ENCODE results near the gene CASP10. TPM values are rescaled to one million over a fixed set of nuclear protein-coding genes. Genes with fewer than 3 reads are reported as not detected.
"Not testable (repeated sequence)": the region's sequence is repeated elsewhere in the genome, so short reads cannot be mapped to it uniquely, and the experiment has no call there.

Gene CASP10
- polyA plus RNA-seq, 3 donors from 2014 or later = 13.5 to 37.4 (median 19.8) TPM

- DNase-seq = no peak
- H3K36me3 Mint-ChIP-seq = peaks cover 13 to 15% (median 15%) of the 10 kb centered on the region in 3 donors
- peak overlapping the region; percentile 93 to 99 (median 98) for H3K27ac Mint-ChIP-seq
- H3K4me3 Mint-ChIP-seq = peak overlapping the region; percentile 91 to 98 (median 93)
- H3K9me3 Mint-ChIP-seq = no peaks in the 10 kb centered on the region
- H3K27me3 Mint-ChIP-seq (ENCODE audit: low read depth in 3 of 3) = peaks cover 2 to 6% (median 4%) of the 10 kb centered on the region in 3 donors
- H3K4me1 Mint-ChIP-seq = peaks cover 71 to 89% of the 10 kb centered on the region in 2 donors
Measured at GRCh38 chr2:201234663-201235135, 51.8 kb downstream of the CASP10 start.

GRCh38 chr2:201235860-201236811 lies 53.2 kb downstream of the CASP10 start:
- Mint-ChIP-seq H3K4me3 (peak overlapping the region; percentile 74 to 98 (median 78)), H3K27ac (peak overlapping the region; percentile 86 to 94 (median 89)), H3K27me3 (ENCODE audit: low read depth in 3 of 3) (peaks cover 2 to 6% (median 4%) of the 10 kb centered on the region in 3 donors), H3K4me1 (peaks cover 69 to 82% of the 10 kb centered on the region in 2 donors), H3K9me3 (no peaks in the 10 kb centered on the region), H3K36me3 (peaks cover 24 to 30% (median 26%) of the 10 kb centered on the region in 3 donors)
- peak; percentile 69 to 75 (median 70) for DNase-seq

GRCh38 chr2:201237486-201238123 lies 54.7 kb downstream of the CASP10 start:
- H3K27me3 Mint-ChIP-seq (ENCODE audit: low read depth in 3 of 3) = peaks cover 2 to 4% (median 2%) of the 10 kb centered on the region in 3 donors
- H3K36me3 Mint-ChIP-seq = peaks cover 33 to 39% (median 33%) of the 10 kb centered on the region in 3 donors
- no peak for DNase-seq
- H3K4me1 Mint-ChIP-seq = peaks cover 57 to 67% of the 10 kb centered on the region in 2 donors
- no peaks in the 10 kb centered on the region for H3K9me3 Mint-ChIP-seq
- H3K27ac Mint-ChIP-seq = peak overlapping the region in 5 of 6 donors; percentile 20 to 79 (median 68)
- peak overlapping the region in 1 of 5 donors; percentile 5 for H3K4me3 Mint-ChIP-seq

GRCh38 chr2:201239167-201239935 lies 56.4 kb downstream of the CASP10 start:
- DNase-seq; H3K27me3 Mint-ChIP-seq (ENCODE audit: low read depth in 3 of 3); H3K9me3 Mint-ChIP-seq: not testable (repeated sequence)
- Mint-ChIP-seq H3K27ac (peak overlapping the region; percentile 65 to 89 (median 70)), H3K4me3 (peak overlapping the region in 1 of 5 donors; percentile 56), H3K36me3 (peaks cover 33 to 39% (median 33%) of the 10 kb centered on the region in 3 donors), H3K4me1 (peaks cover 40 to 49% of the 10 kb centered on the region in 2 donors)

GRCh38 chr2:201242571-201243277 lies 59.8 kb downstream of the CASP10 start:
- Mint-ChIP-seq H3K27ac (peak overlapping the region in 3 of 6 donors; percentile 21 to 58 (median 42)), H3K27me3 (ENCODE audit: low read depth in 3 of 3) (peaks cover 0 to 2% (median 1%) of the 10 kb centered on the region in 3 donors), H3K4me1 (peaks cover 10 to 16% of the 10 kb centered on the region in 2 donors), H3K9me3 (no peaks in the 10 kb centered on the region), H3K4me3 (no peak overlapping the region), H3K36me3 (peaks cover 28 to 34% (median 28%) of the 10 kb centered on the region in 3 donors)
- DNase-seq = no peak

GRCh38 chr2:201244829-201245228 lies 61.9 kb downstream of the CASP10 start:
- Mint-ChIP-seq H3K27me3 (ENCODE audit: low read depth in 3 of 3) (peaks cover 0 to 1% (median 0%) of the 10 kb centered on the region in 3 donors), H3K9me3 (no peaks in the 10 kb centered on the region), H3K36me3 (peaks cover 19 to 25% (median 19%) of the 10 kb centered on the region in 3 donors), H3K27ac (peak overlapping the region in 5 of 6 donors; percentile 13 to 55 (median 26)), H3K4me1 (peaks cover 4 to 21% of the 10 kb centered on the region in 2 donors), H3K4me3 (no peak overlapping the region)
- no peak for DNase-seq

GRCh38 chr2:201246280-201246679 lies 63.3 kb downstream of the CASP10 start:
- DNase-seq = no peak
- Mint-ChIP-seq H3K27me3 (ENCODE audit: low read depth in 3 of 3) (peaks cover 0 to 1% (median 0%) of the 10 kb centered on the region in 3 donors), H3K4me1 (peaks cover 13 to 31% of the 10 kb centered on the region in 2 donors), H3K27ac (peak overlapping the region in 3 of 6 donors; percentile 16 to 75 (median 21)), H3K4me3 (no peak overlapping the region), H3K36me3 (peaks cover 14 to 18% (median 17%) of the 10 kb centered on the region in 3 donors), H3K9me3 (no peaks in the 10 kb centered on the region)

GRCh38 chr2:201248288-201248844 lies 65.4 kb downstream of the CASP10 start:
- Mint-ChIP-seq H3K27ac (peak overlapping the region in 3 of 6 donors; percentile 11 to 68 (median 59)), H3K4me1 (peaks cover 30 to 49% of the 10 kb centered on the region in 2 donors), H3K9me3 (no peaks in the 10 kb centered on the region), H3K27me3 (ENCODE audit: low read depth in 3 of 3) (peaks cover 1 to 3% (median 1%) of the 10 kb centered on the region in 3 donors), H3K4me3 (no peak overlapping the region), H3K36me3 (peaks cover 6 to 15% (median 11%) of the 10 kb centered on the region in 3 donors)
- no peak for DNase-seq

- H3K27me3 Mint-ChIP-seq (ENCODE audit: low read depth in 3 of 3) = peaks cover 1 to 3% (median 3%) of the 10 kb centered on the region in 3 donors
- no peak for DNase-seq
- no peak overlapping the region for H3K4me3 Mint-ChIP-seq
- H3K27ac Mint-ChIP-seq = peak overlapping the region in 5 of 6 donors; percentile 1 to 79 (median 65)
- H3K36me3 Mint-ChIP-seq = peaks cover 6 to 15% (median 11%) of the 10 kb centered on the region in 3 donors
- peaks cover 43 to 63% of the 10 kb centered on the region in 2 donors for H3K4me1 Mint-ChIP-seq
- no peaks in the 10 kb centered on the region for H3K9me3 Mint-ChIP-seq
Measured at GRCh38 chr2:201249889-201250288, 66.9 kb downstream of the CASP10 start.

GRCh38 chr2:201250741-201251140 lies 67.8 kb downstream of the CASP10 start:
- no peak for DNase-seq
- H3K9me3 Mint-ChIP-seq = no peaks in the 10 kb centered on the region
- H3K4me1 Mint-ChIP-seq = peaks cover 50 to 71% of the 10 kb centered on the region in 2 donors
- peaks cover 6 to 15% (median 11%) of the 10 kb centered on the region in 3 donors for H3K36me3 Mint-ChIP-seq
- H3K4me3 Mint-ChIP-seq = no peak overlapping the region
- peaks cover 1 to 3% (median 3%) of the 10 kb centered on the region in 3 donors for H3K27me3 Mint-ChIP-seq (ENCODE audit: low read depth in 3 of 3)
- peak overlapping the region; percentile 1 to 75 (median 32) for H3K27ac Mint-ChIP-seq

- no peak for DNase-seq
- H3K27me3 Mint-ChIP-seq (ENCODE audit: low read depth in 3 of 3) = peaks cover 20 to 22% (median 20%) of the 10 kb centered on the region in 3 donors
- no peaks in the 10 kb centered on the region for H3K9me3 Mint-ChIP-seq
- peak overlapping the region; percentile 66 to 92 (median 87) for H3K27ac Mint-ChIP-seq
- H3K36me3 Mint-ChIP-seq = peaks cover 6 to 15% (median 8%) of the 10 kb centered on the region in 3 donors
- peaks cover 84 to 95% of the 10 kb centered on the region in 2 donors for H3K4me1 Mint-ChIP-seq
- peak overlapping the region; percentile 14 to 50 (median 30) for H3K4me3 Mint-ChIP-seq
Measured at GRCh38 chr2:201254081-201254730, 71.3 kb downstream of the CASP10 start.
